ENCODE measurements around the gene ECHDC1.

The ECHDC1 gene

GRCh38 chr6:127276331-127276730 is 67.1 kb downstream of the ECHDC1 start:
- no peak overlapping the region for H3K4me3 ChIP-seq (ENCODE audit: control insufficient read depth, low read depth, low read length)
- no peak for TF ChIP-seq CTCF (conservative IDR thresholded peaks at IDR 0.05; ENCODE audit: control insufficient read depth, insufficient read depth, low read depth, low read length)
- no peak for DNase-seq (ENCODE audit: low read depth)

GRCh38 chr6:127273499-127273898 is 69.9 kb downstream of the ECHDC1 start:
- no peak overlapping the region for H3K4me3 ChIP-seq (ENCODE audit: control insufficient read depth, low read depth, low read length)
- DNase-seq (ENCODE audit: low read depth), result no peak
- TF ChIP-seq CTCF (conservative IDR thresholded peaks at IDR 0.05; ENCODE audit: control insufficient read depth, insufficient read depth, low read depth, low read length), result no peak

- TF ChIP-seq CTCF (conservative IDR thresholded peaks at IDR 0.05; ENCODE audit: control insufficient read depth, insufficient read depth, low read depth, low read length), result no peak
- H3K4me3 ChIP-seq (ENCODE audit: control insufficient read depth, low read depth, low read length), result no peak overlapping the region
Measured at GRCh38 chr6:127272576-127272975, 70.8 kb downstream of the ECHDC1 start.

GRCh38 chr6:127267646-127268625 is 75.5 kb downstream of the ECHDC1 start:
- no peak for DNase-seq (ENCODE audit: low read depth)
- peak overlapping the region; percentile 74 for H3K4me3 ChIP-seq (ENCODE audit: control insufficient read depth, low read depth, low read length)
- TF ChIP-seq CTCF (conservative IDR thresholded peaks at IDR 0.05; ENCODE audit: control insufficient read depth, insufficient read depth, low read depth, low read length), result no peak

More at GRCh38 chr6:127272576-127272975, 70.8 kb downstream of the ECHDC1 start:
- no peak for DNase-seq (ENCODE audit: low read depth)

- peak overlapping the region; percentile 74 for H3K4me3 ChIP-seq (ENCODE audit: control insufficient read depth, low read depth, low read length)
- DNase-seq (ENCODE audit: low read depth), result peak; percentile 37
- no peak for TF ChIP-seq CTCF (conservative IDR thresholded peaks at IDR 0.05; ENCODE audit: control insufficient read depth, insufficient read depth, low read depth, low read length)
Measured at GRCh38 chr6:127266892-127267645, 76.3 kb downstream of the ECHDC1 start.

- peak within 1 kb of the TSS; percentile 74 for H3K4me3 ChIP-seq (ENCODE audit: control insufficient read depth, low read depth, low read length)
- peak; percentile 76 for TF ChIP-seq CTCF (conservative IDR thresholded peaks at IDR 0.05; ENCODE audit: control insufficient read depth, insufficient read depth, low read depth, low read length)
- peak; percentile 86 for DNase-seq (ENCODE audit: low read depth)
Measured at GRCh38 chr6:127266178-127266891, 77.1 kb downstream of the ECHDC1 start, which contains the start of gene RNF146. Gene RNF146 (plus strand): TSS chr6:127266864. CDS start chr6:127280339, 13,475 bp downstream.

All from fibroblast of mammary gland (primary cell).